Esophagus squamous epithelium (tissue), 5 donors: Measurements from ENCODE around the gene RETREG3. TPM values are rescaled to one million over a fixed set of nuclear protein-coding genes. Genes with fewer than 3 reads are reported as not detected.

Experiments used
- DNase-seq: peaks from one replicate; lab custom pipeline; 2025; lab: John Stamatoyannopoulos, UW
- H3K27ac ChIP-seq, 4 donors: fragments of 200-600 bp; sonication (generic); one replicate each; pipeline ENCODE4 v1.5.1; 2016 to 2019; ENCODE audit warnings: mild to moderate bottlenecking in 1 of 4
- H3K27me3 ChIP-seq, 4 donors: fragments of 200-600 bp; sonication (generic); 1 replicate in 3 of 4; 2 replicates in 1 of 4; pipeline versions ENCODE4 v1.5.1 to v1.6.0; 2017 to 2021; ENCODE audit warnings: antibody characterized with exemption in 1 of 4
- H3K36me3 ChIP-seq, 3 donors: fragments of 200-600 bp; sonication (generic); one replicate each; pipeline ENCODE4 v1.5.1; 2016 to 2019
- H3K4me1 ChIP-seq, 3 donors: fragments of 200-600 bp; sonication (generic); one replicate each; pipeline ENCODE4 v1.5.1; 2017 to 2019
- H3K4me3 ChIP-seq, 4 donors: fragments of 200-600 bp; sonication (generic); 1 replicate in 3 of 4; 2 replicates in 1 of 4; pipeline ENCODE4 v1.5.1; 2016 to 2019; ENCODE audit warnings: mild to moderate bottlenecking in 2 of 4, moderate library complexity in 1 of 4
- H3K9me3 ChIP-seq, 3 donors: fragments of 200-600 bp; sonication (generic); one replicate each; pipeline ENCODE4 v1.5.1; 2016 to 2019
- CTCF ChIP-seq, 6 experiments: fragments of 450-650 bp in 4 of 6; fragments of 200-600 bp in 2 of 6; sonication (generic) in 2 of 6; IDR thresholded peaks; one replicate each; pipeline ENCODE4 v1.5.1; 2016 to 2019; ENCODE audit warnings: antibody characterized with exemption in 6 of 6, mild to moderate bottlenecking in 4 of 6, moderate library complexity in 4 of 6
- POLR2A ChIP-seq, 4 donors: fragments of 450-650 bp; IDR thresholded peaks; one replicate each; pipeline ENCODE4 v1.6.1; 2017; ENCODE audit warnings: antibody characterized with exemption in 4 of 4, mild to moderate bottlenecking in 4 of 4, moderate library complexity in 3 of 4
- WGBS, 2 donors: methylation state at CpG; one replicate each; pipeline ENCODE4 v1.1.5; 2018; 5-methylcytosine and 5-hydroxymethylcytosine counted together
- intact Hi-C: fragments of 100-400 bp; cut with DNase I; formaldehyde crosslinking; loops from one replicate; pipeline ENCODE4 v1.15.0; 2022
- total RNA-seq, 4 donors: library from RNA; depleted of rRNA; stranded (reverse); fragments of >200 nt; gene quantifications; one replicate each; pipeline ENCODE4 v1.1.0, GENCODE V29; 2016
- donor health status: DM: yes; HTN: yes; CAD: no.

The RETREG3 gene
- total RNA-seq, 4 donors from 2014 or later = 35.7 to 59.6 (median 53.0) TPM

- intact Hi-C loops = no loop called here
- no peak for DNase-seq
- Histone ChIP-seq H3K4me1 (peaks cover 30 to 55% (median 35%) of the 10 kb centered on the region in 3 donors), H3K9me3 (no peaks in the 10 kb centered on the region), H3K4me3 (peak overlapping the region; percentile 62 to 77 (median 72)), H3K27me3 (no peaks in the 10 kb centered on the region), H3K27ac (peak overlapping the region; percentile 88 to 98 (median 94)), H3K36me3 (peaks cover 6 to 23% (median 9%) of the 10 kb centered on the region in 3 donors)
- TF ChIP-seq POLR2A (IDR thresholded peaks at IDR 0.05) (no peak), CTCF (IDR thresholded peaks at IDR 0.05) (no peak)
- 41 to 52% methylated on average over 21 to 22 of the region's 26 CpGs for WGBS, 2 donors
These were observed 73.8 kb downstream of the RETREG3 start for GRCh38 chr17:42535155-42536047.

GRCh38 chr17:42531455-42532354 is 77.5 kb downstream of the RETREG3 start:
- peak overlapping the region; percentile 82 to 93 (median 87) for H3K27ac ChIP-seq
- no peaks in the 10 kb centered on the region for H3K9me3 ChIP-seq
- H3K4me3 ChIP-seq = peak overlapping the region; percentile 38 to 71 (median 54)
- 11 to 26% methylated on average over 12 to 58 of the region's 60 CpGs for WGBS, 2 donors
- peaks cover 26 to 64% (median 48%) of the 10 kb centered on the region in 3 donors for H3K4me1 ChIP-seq
- no peaks in the 10 kb centered on the region for H3K27me3 ChIP-seq
- intact Hi-C loops = no loop called here
- DNase-seq = no peak
- peak in 1 of 4 donors; percentile 22 for TF ChIP-seq POLR2A (IDR thresholded peaks at IDR 0.05)
- TF ChIP-seq CTCF (IDR thresholded peaks at IDR 0.05) = peak in 5 of 6 experiments; percentile 40 to 75 (median 70)
- no peaks in the 10 kb centered on the region for H3K36me3 ChIP-seq

GRCh38 chr17:42530952-42531454 is 78.2 kb downstream of the RETREG3 start:
- Histone ChIP-seq H3K27me3 (no peaks in the 10 kb centered on the region), H3K27ac (peak overlapping the region; percentile 82 to 93 (median 87)), H3K4me3 (no peak overlapping the region), H3K9me3 (no peaks in the 10 kb centered on the region), H3K36me3 (no peaks in the 10 kb centered on the region), H3K4me1 (peaks cover 24 to 66% (median 50%) of the 10 kb centered on the region in 3 donors)
- intact Hi-C loops = no loop called here
- no peak for DNase-seq
- no peak for TF ChIP-seq CTCF (IDR thresholded peaks at IDR 0.05)
- TF ChIP-seq POLR2A (IDR thresholded peaks at IDR 0.05) = no peak
- 95 to 100% methylated on average over 2 of the region's 2 CpGs for WGBS, 2 donors

Other genes starting within 250 kb of the RETREG3 start
- 100 to 1,000 TPM; 137 to 229 (median 176) TPM for gene STAT3, start 220.9 kb downstream of the RETREG3 start, total RNA-seq
- 100 to 1,000 TPM in 2 of 4 donors, 10 to 100 TPM in 2; 67.8 to 210 (median 113) TPM for gene CAVIN1, start 186.1 kb downstream of the RETREG3 start, total RNA-seq
- 10 to 100 TPM; 35.9 to 62.7 (median 47.5) TPM for gene ATP6V0A1, start 150.5 kb downstream of the RETREG3 start, total RNA-seq
- gene NAGLU, start 73.1 kb downstream of the RETREG3 start, total RNA-seq = 10 to 100 TPM; 19.2 to 39.0 (median 26.5) TPM
- gene HSD17B1, start 56.5 kb downstream of the RETREG3 start, total RNA-seq = 10 to 100 TPM in 1 of 4 donors, 1 to 10 TPM in 3; 3.0 to 11.8 (median 6.6) TPM
- gene COASY, start 47.2 kb downstream of the RETREG3 start, total RNA-seq = 10 to 100 TPM; 34.1 to 52.2 (median 46.5) TPM
- gene MLX, start 42.3 kb downstream of the RETREG3 start, total RNA-seq = 10 to 100 TPM; 34.0 to 47.9 (median 39.9) TPM
- gene PSMC3IP, start 31.6 kb downstream of the RETREG3 start, total RNA-seq = 1 to 10 TPM in 3 of 4 donors, under 1 TPM in 1; 0.61 to 4.8 (median 2.8) TPM
- 10 to 100 TPM; 22.3 to 61.9 (median 46.5) TPM for gene TUBG1, start 309 bp upstream of the RETREG3 start, total RNA-seq
- gene TUBG2, start 49.9 kb upstream of the RETREG3 start, total RNA-seq = 10 to 100 TPM in 1 of 4 donors, 1 to 10 TPM in 3; 7.1 to 14.5 (median 8.8) TPM
- gene PLEKHH3, start 67.6 kb upstream of the RETREG3 start, total RNA-seq = 10 to 100 TPM; 41.0 to 55.8 (median 55.1) TPM
- under 1 TPM in 1 of 4 donors, not detected in 3; 0.76 TPM for gene CCR10, start 72.5 kb upstream of the RETREG3 start, total RNA-seq
- under 1 TPM; 0.15 to 0.88 (median 0.43) TPM for gene CNTNAP1, start 73.2 kb upstream of the RETREG3 start, total RNA-seq
- gene EZH1, start 135.7 kb upstream of the RETREG3 start, total RNA-seq = 10 to 100 TPM; 13.4 to 49.2 (median 22.0) TPM
- gene RAMP2, start 151.9 kb upstream of the RETREG3 start, total RNA-seq = 10 to 100 TPM in 2 of 4 donors, 1 to 10 TPM in 1, not detected in 1; 4.7 to 23.3 (median 11.8) TPM
- gene VPS25, start 164.1 kb upstream of the RETREG3 start, total RNA-seq = 10 to 100 TPM; 78.6 to 93.6 (median 83.0) TPM
- gene WNK4, start 171.2 kb upstream of the RETREG3 start, total RNA-seq = 10 to 100 TPM in 1 of 4 donors, 1 to 10 TPM in 1, under 1 TPM in 2; 0.40 to 14.7 (median 3.9) TPM
- 100 to 1,000 TPM in 1 of 4 donors, 10 to 100 TPM in 3; 76.4 to 101 (median 94.8) TPM for gene COA3, start 189.3 kb upstream of the RETREG3 start, total RNA-seq
- gene CNTD1, start 189.5 kb upstream of the RETREG3 start, total RNA-seq = not detected
- 100 to 1,000 TPM in 1 of 4 donors, 10 to 100 TPM in 3; 81.5 to 100 (median 84.5) TPM for gene BECN1, start 214.9 kb upstream of the RETREG3 start, total RNA-seq
- gene PSME3, start 224.0 kb upstream of the RETREG3 start, total RNA-seq = 100 to 1,000 TPM in 1 of 4 donors, 10 to 100 TPM in 3; 91.0 to 121 (median 93.7) TPM
- gene AOC2, start 235.2 kb upstream of the RETREG3 start, total RNA-seq = 1 to 10 TPM in 2 of 4 donors, under 1 TPM in 2; 0.61 to 2.1 (median 1.2) TPM
- 10 to 100 TPM in 1 of 4 donors, 1 to 10 TPM in 3; 3.3 to 24.0 (median 6.6) TPM for gene AOC3, start 241.8 kb upstream of the RETREG3 start, total RNA-seq